Right lobe of liver (tissue), 6 donors: Measurements from ENCODE around the gene PLIN5. TPM values are rescaled to one million over a fixed set of nuclear protein-coding genes. Genes with fewer than 3 reads are reported as not detected.

Experiments
- ATAC-seq, 4 donors: fragments of 200-7000 bp; cut with Tn5 transposase; one replicate each; pipeline ENCODE4 v1.9.1; 2020; ENCODE audit warnings: mild to moderate bottlenecking in 4 of 4, moderate library complexity in 4 of 4
- DNase-seq, 3 donors: peaks; one replicate each; pipeline ENCODE4 v3.0.0-alpha.2; 2020
- H3K27ac ChIP-seq, 3 donors: fragments of 200-600 bp; one replicate each; pipeline ENCODE4 v1.8.0; 2022
- H3K27me3 ChIP-seq, 2 donors: fragments of 200-600 bp; one replicate each; pipeline ENCODE4 v1.8.0; 2022
- H3K36me3 ChIP-seq, 4 donors: fragments of 200-600 bp; sonication (generic) in 1 of 4; one replicate each; pipeline versions ENCODE4 v1.5.1 to v1.8.0; 2017 to 2022; ENCODE audit warnings: control low read depth in 1 of 4
- H3K4me1 ChIP-seq, 4 donors: fragments of 200-600 bp; sonication (generic) in 1 of 4; one replicate each; pipeline versions ENCODE4 v1.5.1 to v1.8.0; 2017 to 2022; ENCODE audit warnings: control low read depth in 1 of 4
- H3K4me3 ChIP-seq, 3 donors: fragments of 200-600 bp; one replicate each; pipeline ENCODE4 v1.8.0; 2022
- H3K9me3 ChIP-seq, 4 donors: fragments of 200-600 bp; sonication (generic) in 1 of 4; one replicate each; pipeline versions ENCODE4 v1.5.1 to v1.8.0; 2017 to 2022; ENCODE audit warnings: control low read depth in 1 of 4
- CTCF ChIP-seq, 4 donors: fragments of 200-600 bp in 3 of 4; fragments of 450-650 bp in 1 of 4; IDR thresholded peaks; one replicate each; pipeline versions ENCODE4 v1.5.1 to v1.8.0; 2016 to 2022; ENCODE audit warnings: antibody characterized with exemption in 4 of 4, mild to moderate bottlenecking in 2 of 4
- POLR2A ChIP-seq: fragments of 450-650 bp; IDR thresholded peaks from one replicate; pipeline ENCODE4 v1.6.1; 2017; ENCODE audit warnings: antibody characterized with exemption, mild to moderate bottlenecking
- WGBS: methylation state at CpG from one replicate; pipeline ENCODE4 v1.1.6; 2018; ENCODE audit warnings: low coverage, low lambda C conversion rate; ENCODE audit not compliant: insufficient coverage; ENCODE audit errors: missing lambda C conversion rate; 5-methylcytosine and 5-hydroxymethylcytosine counted together
- intact Hi-C, 2 donors: fragments of 100-400 bp; cut with DNase I; formaldehyde crosslinking; loops; one replicate each; pipeline versions ENCODE4 v1.11.2 to v1.14.1; 2022
- total RNA-seq, 6 experiments: library from RNA; depleted of rRNA in 2 of 6; stranded (reverse); fragments of >200 nt in 2 of 6; fragmentation: NEBNext Ultra II Directional in 3 of 6; extraction: Animal tissue kit (Norgen Biotek cat#: 25700) in 3 of 6; gene quantifications; one replicate each; pipeline versions ENCODE4 v1.1.0 to v1.2.4, GENCODE V29; 2016 to 2023
- donor health status: DM: no; HTN: yes; CAD: no.
- donor health status: DM: no; HTN: no; CAD: no.
- donor health status: DM: no; HTN: no; CAD: no.
- donor health status: DM: no; HTN: yes; CAD: no.
- donor health status: DM: no; HTN: yes; CAD: no.

The PLIN5 gene
- total RNA-seq, 6 experiments from 2014 or later: 35.0 to 149 (median 117) TPM

GRCh38 chr19:4507804-4508203 lies 27.2 kb downstream of the PLIN5 start:
- intact Hi-C loops: no loop called here

GRCh38 chr19:4507150-4507452 lies 27.9 kb downstream of the PLIN5 start:
- H3K27ac ChIP-seq: no peak overlapping the region
- H3K36me3 ChIP-seq: peaks cover 0 to 54% (median 13%) of the 10 kb centered on the region in 4 donors
- H3K9me3 ChIP-seq: no peaks in the 10 kb centered on the region
- intact Hi-C loops: no loop called here
- no peaks in the 10 kb centered on the region for H3K27me3 ChIP-seq
- no peak overlapping the region for H3K4me3 ChIP-seq
- no peak for DNase-seq
- no peaks in the 10 kb centered on the region for H3K4me1 ChIP-seq
- no peak for ATAC-seq
- TF ChIP-seq POLR2A (no peak), CTCF (IDR thresholded peaks at IDR 0.05) (no peak)
- 84% methylated on average over 5 of the region's 12 CpGs for WGBS

More at GRCh38 chr19:4507804-4508203, 27.2 kb downstream of the PLIN5 start:
- no peak for DNase-seq
- no peak overlapping the region for H3K27ac ChIP-seq
- H3K27me3 ChIP-seq: no peaks in the 10 kb centered on the region
- no peak overlapping the region for H3K4me3 ChIP-seq
- H3K9me3 ChIP-seq: no peaks in the 10 kb centered on the region
- ATAC-seq: no peak
- peaks cover 0 to 51% (median 17%) of the 10 kb centered on the region in 4 donors for H3K36me3 ChIP-seq
- 75% methylated on average over 2 of the region's 17 CpGs for WGBS
- no peaks in the 10 kb centered on the region for H3K4me1 ChIP-seq
- no peak for TF ChIP-seq CTCF (IDR thresholded peaks at IDR 0.05)
- TF ChIP-seq POLR2A: no peak

- DNase-seq: no peak
- no peaks in the 10 kb centered on the region for H3K9me3 ChIP-seq
- H3K36me3 ChIP-seq: peaks cover 0 to 57% (median 12%) of the 10 kb centered on the region in 4 donors
- intact Hi-C loops: no loop called here
- ATAC-seq: no peak
- H3K27ac ChIP-seq: no peak overlapping the region
- no peaks in the 10 kb centered on the region for H3K4me1 ChIP-seq
- WGBS: 85% methylated on average over 9 of the region's 17 CpGs
- H3K4me3 ChIP-seq: no peak overlapping the region
- TF ChIP-seq CTCF (IDR thresholded peaks at IDR 0.05): no peak
- TF ChIP-seq POLR2A: no peak
- H3K27me3 ChIP-seq: no peaks in the 10 kb centered on the region
Observed at GRCh38 chr19:4506449-4507149, 28.4 kb downstream of the PLIN5 start.

- H3K27ac ChIP-seq: no peak overlapping the region
- intact Hi-C loops: no loop called here
- DNase-seq: no peak
- TF ChIP-seq CTCF (IDR thresholded peaks at IDR 0.05) (no peak), POLR2A (no peak)
- H3K36me3 ChIP-seq: peaks cover 0 to 60% (median 13%) of the 10 kb centered on the region in 4 donors
- WGBS: 92% methylated on average over 16 of the region's 34 CpGs
- H3K4me3 ChIP-seq: no peak overlapping the region
- no peaks in the 10 kb centered on the region for H3K27me3 ChIP-seq
- no peaks in the 10 kb centered on the region for H3K9me3 ChIP-seq
- no peaks in the 10 kb centered on the region for H3K4me1 ChIP-seq
- no peak for ATAC-seq
Observed at GRCh38 chr19:4505570-4506448, 29.2 kb downstream of the PLIN5 start.
